ENCODE data around the gene COL23A1. TPM values are rescaled to one million over a fixed set of nuclear protein-coding genes. Genes with fewer than 3 reads are reported as not detected.
A peak's percentile ranks its signal among the peaks of the same experiment; 100 is the strongest.
"Not testable (repeated sequence)": the region's sequence is repeated elsewhere in the genome, so short reads cannot be mapped to it uniquely, and the experiment has no call there.

The COL23A1 gene
- total RNA-seq, 1 donor from 2014 or later = 16.5 TPM

- intact Hi-C loops (cut with DNase I) = no loop called here
- peak; percentile 82 for DNase-seq (ENCODE audit: low spot score)
Observed at GRCh38 chr5:178241231-178241663, 348.9 kb downstream of the COL23A1 start.

GRCh38 chr5:178240766-178241165, 349.4 kb downstream of the COL23A1 start:
- DNase-seq (ENCODE audit: low spot score) = no peak
- intact Hi-C loops (cut with DNase I) = no loop called here

GRCh38 chr5:178240341-178240741, 349.9 kb downstream of the COL23A1 start:
- intact Hi-C loops (cut with DNase I) = no loop called here
- DNase-seq (ENCODE audit: low spot score) = no peak

GRCh38 chr5:178239626-178240301, 350.4 kb downstream of the COL23A1 start:
- intact Hi-C loops (cut with DNase I) = loop anchor here (5.0 kb wide), 1 partner anchor 313 kb away; no protein-coding TSS in a partner anchor
- DNase-seq (ENCODE audit: low spot score) = not testable (repeated sequence)

GRCh38 chr5:178238711-178239592, 351.2 kb downstream of the COL23A1 start:
- intact Hi-C loops (cut with DNase I) = loop anchor here (5.0 kb wide), 1 partner anchor 313 kb away; no protein-coding TSS in a partner anchor
- DNase-seq (ENCODE audit: low spot score) = no peak

GRCh38 chr5:178238313-178238635, 351.9 kb downstream of the COL23A1 start:
- DNase-seq (ENCODE audit: low spot score) = no peak
- intact Hi-C loops (cut with DNase I) = loop anchor here (5.0 kb wide), 1 partner anchor 314 kb away; no protein-coding TSS in a partner anchor

GRCh38 chr5:178237431-178238312, 352.5 kb downstream of the COL23A1 start:
- no peak for DNase-seq (ENCODE audit: low spot score)
- intact Hi-C loops (cut with DNase I) = loop anchor here (2.0 to 5.0 kb wide), 2 partner anchors 29 to 315 kb away; no protein-coding TSS in a partner anchor

- intact Hi-C loops (cut with DNase I) = loop anchor here (2.0 to 5.0 kb wide), 2 partner anchors 30 to 316 kb away; no protein-coding TSS in a partner anchor
- no peak for DNase-seq (ENCODE audit: low spot score)
Observed at GRCh38 chr5:178236679-178237078, 353.5 kb downstream of the COL23A1 start.

- intact Hi-C loops (cut with DNase I) = loop anchor here (2.0 to 5.0 kb wide), 2 partner anchors 31 to 316 kb away; no protein-coding TSS in a partner anchor
- DNase-seq (ENCODE audit: low spot score) = no peak
Observed at GRCh38 chr5:178236126-178236525, 354.1 kb downstream of the COL23A1 start.

GRCh38 chr5:178235588-178235974, 354.6 kb downstream of the COL23A1 start:
- DNase-seq (ENCODE audit: low spot score) = no peak
- intact Hi-C loops (cut with DNase I) = loop anchor here (5.0 kb wide), 1 partner anchor 317 kb away; no protein-coding TSS in a partner anchor

GRCh38 chr5:178234750-178235587, 355.2 kb downstream of the COL23A1 start:
- DNase-seq (ENCODE audit: low spot score) = no peak
- intact Hi-C loops (cut with DNase I) = loop anchor here (1.0 to 5.0 kb wide), 2 partner anchors 317 to 355 kb away; partner anchors contain the start of gene COL23A1

- DNase-seq (ENCODE audit: low spot score) = no peak
Observed at GRCh38 chr5:178234121-178234749, 356.0 kb downstream of the COL23A1 start.

GRCh38 chr5:178232920-178233429, 357.2 kb downstream of the COL23A1 start:
- intact Hi-C loops (cut with DNase I) = no loop called here
- DNase-seq (ENCODE audit: low spot score) = no peak

More at GRCh38 chr5:178234121-178234749, 356.0 kb downstream of the COL23A1 start:
- intact Hi-C loops (cut with DNase I) = loop anchor here (1.0 kb wide), 1 partner anchor 356 kb away; the partner anchor contains the start of gene COL23A1

- peak; percentile 91 for DNase-seq (ENCODE audit: low spot score)
- intact Hi-C loops (cut with DNase I) = no loop called here
Observed at GRCh38 chr5:178232124-178232919, 357.9 kb downstream of the COL23A1 start, which contains the start of gene PHYKPL. PHYKPL (minus strand) TSS chr5:178232802; CDS start chr5:178232550, 252 bp downstream.

- no peak for DNase-seq (ENCODE audit: low spot score)
- intact Hi-C loops (cut with DNase I) = no loop called here
Observed at GRCh38 chr5:178231539-178232123, 358.6 kb downstream of the COL23A1 start.

- intact Hi-C loops (cut with DNase I) = no loop called here
- DNase-seq (ENCODE audit: low spot score) = no peak
Observed at GRCh38 chr5:178230879-178231538, 359.2 kb downstream of the COL23A1 start.
